Suprapubic skin (tissue), 4 donors: Measurements from ENCODE around the gene CFAP52. TPM values are rescaled to one million over a fixed set of nuclear protein-coding genes. Genes with fewer than 3 reads are reported as not detected.

Experiments used
- DNase-seq, 2 donors: peaks; one replicate each; pipeline ENCODE4 v3.0.0-alpha.2; 2019; ENCODE audit warnings: low spot score in 2 of 2
- H3K27ac ChIP-seq: fragments of 200-600 bp; sonication (generic); one replicate; pipeline ENCODE4 v1.5.1; 2019
- H3K27me3 ChIP-seq: fragments of 200-600 bp; sonication (generic); one replicate; pipeline ENCODE4 v1.5.1; 2019
- H3K36me3 ChIP-seq: fragments of 200-600 bp; sonication (generic); one replicate; pipeline ENCODE4 v1.5.1; 2019
- H3K4me1 ChIP-seq: fragments of 200-600 bp; sonication (generic); one replicate; pipeline ENCODE4 v1.5.1; 2019
- H3K4me3 ChIP-seq: fragments of 200-600 bp; sonication (generic); one replicate; pipeline ENCODE4 v1.5.1; 2019; ENCODE audit warnings: mild to moderate bottlenecking
- H3K9me3 ChIP-seq: fragments of 200-600 bp; sonication (generic); one replicate; pipeline ENCODE4 v1.5.1; 2019
- EP300 ChIP-seq: sonication (generic); formaldehyde crosslinking; IDR thresholded peaks from one replicate; pipeline ENCODE4 v1.6.1; 2017; ENCODE audit warnings: antibody characterized with exemption
- POLR2A ChIP-seq, 2 donors: fragments of 450-650 bp; IDR thresholded peaks; one replicate each; pipeline ENCODE4 v1.6.1; 2017; ENCODE audit warnings: antibody characterized with exemption in 2 of 2, mild to moderate bottlenecking in 2 of 2, moderate library complexity in 2 of 2
- POLR2AphosphoS5 ChIP-seq, 3 donors: sonication (generic); formaldehyde crosslinking; IDR thresholded peaks; one replicate each; pipeline ENCODE4 v1.6.1; 2017; ENCODE audit warnings: antibody characterized with exemption in 3 of 3
- WGBS: methylation state at CpG from one replicate; pipeline ENCODE4 v1.1.5; 2018; 5-methylcytosine and 5-hydroxymethylcytosine counted together
- total RNA-seq, 4 donors: library from RNA; depleted of rRNA; stranded (reverse); fragments of >200 nt; gene quantifications; one replicate each; pipeline ENCODE4 v1.1.0, GENCODE V29; 2016
- TF ChIP-seq, protein P1 (sequence below), 2 donors: fragments of 200-600 bp in 1 of 2; fragments of 450-650 bp in 1 of 2; sonication (generic) in 1 of 2; IDR thresholded peaks; one replicate each; pipeline ENCODE4 v1.5.1; 2016 to 2019; ENCODE audit warnings: antibody characterized with exemption in 2 of 2, mild to moderate bottlenecking in 1 of 2, moderate library complexity in 1 of 2

The CFAP52 gene, protein sequence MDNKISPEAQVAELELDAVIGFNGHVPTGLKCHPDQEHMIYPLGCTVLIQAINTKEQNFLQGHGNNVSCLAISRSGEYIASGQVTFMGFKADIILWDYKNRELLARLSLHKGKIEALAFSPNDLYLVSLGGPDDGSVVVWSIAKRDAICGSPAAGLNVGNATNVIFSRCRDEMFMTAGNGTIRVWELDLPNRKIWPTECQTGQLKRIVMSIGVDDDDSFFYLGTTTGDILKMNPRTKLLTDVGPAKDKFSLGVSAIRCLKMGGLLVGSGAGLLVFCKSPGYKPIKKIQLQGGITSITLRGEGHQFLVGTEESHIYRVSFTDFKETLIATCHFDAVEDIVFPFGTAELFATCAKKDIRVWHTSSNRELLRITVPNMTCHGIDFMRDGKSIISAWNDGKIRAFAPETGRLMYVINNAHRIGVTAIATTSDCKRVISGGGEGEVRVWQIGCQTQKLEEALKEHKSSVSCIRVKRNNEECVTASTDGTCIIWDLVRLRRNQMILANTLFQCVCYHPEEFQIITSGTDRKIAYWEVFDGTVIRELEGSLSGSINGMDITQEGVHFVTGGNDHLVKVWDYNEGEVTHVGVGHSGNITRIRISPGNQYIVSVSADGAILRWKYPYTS
- total RNA-seq = not detected

DNA sequence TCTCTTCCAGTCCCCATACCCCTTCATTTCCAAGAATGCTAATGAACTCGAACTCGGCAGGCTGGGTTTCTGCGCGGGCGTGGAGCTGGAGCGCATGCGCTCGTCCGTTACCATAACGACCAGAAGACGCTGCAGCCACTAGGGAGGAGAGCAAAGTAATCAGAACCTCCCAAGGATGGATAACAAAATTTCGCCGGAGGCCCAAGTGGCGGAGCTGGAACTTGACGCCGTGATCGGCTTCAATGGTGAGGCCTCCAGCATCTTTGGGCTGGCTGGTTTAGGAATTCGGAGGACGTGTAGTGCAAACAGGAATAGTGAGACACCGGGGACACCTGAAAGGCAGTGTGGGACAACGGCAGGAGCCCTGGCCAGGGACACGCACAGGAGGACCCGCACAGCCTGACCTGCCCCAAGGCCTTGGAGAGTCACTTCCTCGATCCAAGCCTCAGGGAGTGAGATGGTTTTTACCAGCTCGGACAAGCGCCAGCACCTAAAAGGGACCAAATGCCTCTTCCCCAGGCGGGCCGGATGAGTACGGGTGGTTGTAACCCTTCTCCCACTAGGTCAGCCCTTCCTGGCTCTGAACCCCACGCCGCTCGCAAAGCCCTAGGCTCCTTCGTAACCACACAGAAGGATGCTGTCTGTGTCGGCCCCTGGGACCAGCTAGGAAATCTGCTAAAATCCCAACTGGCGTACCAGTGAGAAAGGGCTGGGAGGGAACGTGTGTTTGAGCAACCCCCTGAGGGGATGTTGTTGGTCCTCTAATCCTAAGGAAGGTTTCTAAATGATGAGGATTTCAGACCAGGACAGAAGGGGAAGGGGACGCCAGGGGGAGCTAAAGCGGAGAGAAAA, at the start of gene CFAP52:
TSS of gene CFAP52 (plus strand) at position 122 of the 852 bp plus-strand sequence. CDS start at position 176, 54 bp downstream.
- peak in 1 of 2 donors; percentile 72 for DNase-seq
- TF ChIP-seq, protein P1, sequence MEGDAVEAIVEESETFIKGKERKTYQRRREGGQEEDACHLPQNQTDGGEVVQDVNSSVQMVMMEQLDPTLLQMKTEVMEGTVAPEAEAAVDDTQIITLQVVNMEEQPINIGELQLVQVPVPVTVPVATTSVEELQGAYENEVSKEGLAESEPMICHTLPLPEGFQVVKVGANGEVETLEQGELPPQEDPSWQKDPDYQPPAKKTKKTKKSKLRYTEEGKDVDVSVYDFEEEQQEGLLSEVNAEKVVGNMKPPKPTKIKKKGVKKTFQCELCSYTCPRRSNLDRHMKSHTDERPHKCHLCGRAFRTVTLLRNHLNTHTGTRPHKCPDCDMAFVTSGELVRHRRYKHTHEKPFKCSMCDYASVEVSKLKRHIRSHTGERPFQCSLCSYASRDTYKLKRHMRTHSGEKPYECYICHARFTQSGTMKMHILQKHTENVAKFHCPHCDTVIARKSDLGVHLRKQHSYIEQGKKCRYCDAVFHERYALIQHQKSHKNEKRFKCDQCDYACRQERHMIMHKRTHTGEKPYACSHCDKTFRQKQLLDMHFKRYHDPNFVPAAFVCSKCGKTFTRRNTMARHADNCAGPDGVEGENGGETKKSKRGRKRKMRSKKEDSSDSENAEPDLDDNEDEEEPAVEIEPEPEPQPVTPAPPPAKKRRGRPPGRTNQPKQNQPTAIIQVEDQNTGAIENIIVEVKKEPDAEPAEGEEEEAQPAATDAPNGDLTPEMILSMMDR (IDR thresholded peaks at IDR 0.05) = peak; percentile 41 to 57
- TF ChIP-seq EP300 (no peak), POLR2A (IDR thresholded peaks at IDR 0.05) (no peak)
- 9% methylated on average over 38 of the region's 38 CpGs for WGBS
- Histone ChIP-seq H3K4me1 (peaks cover 27% of the 10 kb centered on the region), H3K4me3 (peak within 1 kb of the TSS; percentile 84), H3K9me3 (no peaks in the 10 kb centered on the region), H3K36me3 (no peaks in the 10 kb centered on the region), H3K27me3 (no peaks in the 10 kb centered on the region), H3K27ac (peak within 1 kb of the TSS; percentile 48)

DNA sequence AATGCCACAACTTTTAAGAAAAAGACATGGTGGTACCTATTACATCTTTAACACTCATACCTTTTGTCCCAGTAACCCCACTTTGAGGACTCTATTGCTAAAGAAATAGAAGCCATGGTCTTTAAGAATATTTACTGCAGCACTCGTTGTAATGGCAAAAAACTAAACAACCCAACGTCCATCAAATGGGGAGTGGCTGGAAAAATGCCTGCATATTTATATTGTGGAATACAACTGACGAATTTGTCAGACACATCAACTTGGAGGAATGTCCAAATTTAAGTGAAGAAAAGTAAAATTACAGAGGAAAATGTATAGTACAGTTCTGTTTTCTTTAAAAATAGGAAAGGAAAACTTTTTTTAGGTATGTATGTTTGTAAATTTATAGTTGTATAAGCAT, 48.7 kb upstream of the CFAP52 start:
- H3K27me3 ChIP-seq = no peaks in the 10 kb centered on the region
- H3K9me3 ChIP-seq = no peaks in the 10 kb centered on the region
- H3K4me3 ChIP-seq = no peak overlapping the region
- no peak for DNase-seq
- H3K27ac ChIP-seq = no peak overlapping the region
- no peaks in the 10 kb centered on the region for H3K36me3 ChIP-seq
- H3K4me1 ChIP-seq = no peaks in the 10 kb centered on the region
- TF ChIP-seq, protein P1 (IDR thresholded peaks at IDR 0.05) = no peak
- TF ChIP-seq EP300 (no peak), POLR2AphosphoS5 (IDR thresholded peaks at IDR 0.05) (no peak), POLR2A (IDR thresholded peaks at IDR 0.05) (no peak)
- 58% methylated on average over 3 of the region's 3 CpGs for WGBS

- Histone ChIP-seq H3K9me3 (no peaks in the 10 kb centered on the region), H3K27me3 (no peaks in the 10 kb centered on the region), H3K4me3 (no peak overlapping the region), H3K27ac (no peak overlapping the region), H3K36me3 (no peaks in the 10 kb centered on the region), H3K4me1 (no peaks in the 10 kb centered on the region)
- 68% methylated on average over 5 of the region's 5 CpGs for WGBS
- DNase-seq = no peak
- TF ChIP-seq POLR2AphosphoS5 (IDR thresholded peaks at IDR 0.05) = no peak
- TF ChIP-seq, protein P1 (IDR thresholded peaks at IDR 0.05) = no peak
- no peak for TF ChIP-seq EP300
- TF ChIP-seq POLR2A (IDR thresholded peaks at IDR 0.05) = no peak
Observed at GRCh38 chr17:9529033-9529700, 47.3 kb upstream of the CFAP52 start.

- Histone ChIP-seq H3K36me3 (no peaks in the 10 kb centered on the region), H3K9me3 (no peaks in the 10 kb centered on the region), H3K4me3 (no peak overlapping the region), H3K4me1 (no peaks in the 10 kb centered on the region), H3K27ac (no peak overlapping the region), H3K27me3 (no peaks in the 10 kb centered on the region)
- no peak for DNase-seq
- 65% methylated on average over 2 of the region's 2 CpGs for WGBS
- TF ChIP-seq POLR2AphosphoS5 (IDR thresholded peaks at IDR 0.05) (no peak), POLR2A (IDR thresholded peaks at IDR 0.05) (no peak), EP300 (no peak)
- TF ChIP-seq, protein P1 (IDR thresholded peaks at IDR 0.05) = no peak
Observed at GRCh38 chr17:9531034-9531433, 45.4 kb upstream of the CFAP52 start.
